IPS DF 4.7 (cell line): Measurements from ENCODE around the gene APBA1.
A peak's percentile ranks its signal among the peaks of the same experiment; 100 is the strongest.

Source experiments
- DNase-seq: peaks from one replicate; pipeline ENCODE4 v3.0.0-alpha.2; 2013; ENCODE audit warnings: low spot score; ENCODE audit errors: extremely low read depth

Gene APBA1

DNA sequence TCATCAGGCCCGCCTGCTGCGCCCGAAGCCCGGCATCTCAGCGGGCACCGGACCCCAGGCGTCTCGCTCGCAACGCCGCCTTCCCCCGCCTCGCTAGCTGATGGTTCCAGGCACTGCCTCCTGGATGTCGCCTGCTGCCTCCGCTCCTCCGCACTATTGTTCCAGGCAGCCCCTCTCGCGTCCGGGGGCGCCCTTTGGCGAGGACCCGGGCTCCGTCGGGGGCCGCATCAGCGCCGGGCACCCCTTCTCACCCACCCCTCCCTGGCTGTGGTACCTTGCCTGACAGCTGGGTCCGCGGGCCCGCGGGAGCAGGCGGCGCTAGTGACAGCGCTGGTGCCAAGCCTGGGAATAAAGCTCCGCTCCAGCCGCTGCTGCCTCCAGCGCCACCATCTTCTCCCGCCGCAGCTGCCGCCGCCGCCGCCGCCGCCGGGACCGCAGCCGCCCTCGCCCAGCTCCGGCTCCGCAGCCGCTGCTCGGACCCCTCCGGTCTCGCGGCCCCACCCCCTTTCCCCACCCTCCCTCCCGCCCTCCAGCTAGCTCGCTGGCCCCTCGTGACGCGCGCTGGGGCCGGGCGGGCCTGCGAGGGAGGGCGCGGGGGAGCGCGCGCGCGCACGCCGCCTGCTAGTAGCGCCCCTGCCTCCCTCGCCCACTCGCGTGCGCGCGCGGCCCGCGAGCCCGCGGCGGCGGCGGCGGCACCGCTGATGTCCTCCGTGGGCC lies at the start of gene APBA1:
Gene APBA1, minus strand, starts transcription at position 493 of the 717 bp plus-strand sequence.
- DNase-seq, result no peak

- no peak for DNase-seq
These were observed 47.8 kb upstream of the APBA1 start for GRCh38 chr9:69719983-69720382.

DNA sequence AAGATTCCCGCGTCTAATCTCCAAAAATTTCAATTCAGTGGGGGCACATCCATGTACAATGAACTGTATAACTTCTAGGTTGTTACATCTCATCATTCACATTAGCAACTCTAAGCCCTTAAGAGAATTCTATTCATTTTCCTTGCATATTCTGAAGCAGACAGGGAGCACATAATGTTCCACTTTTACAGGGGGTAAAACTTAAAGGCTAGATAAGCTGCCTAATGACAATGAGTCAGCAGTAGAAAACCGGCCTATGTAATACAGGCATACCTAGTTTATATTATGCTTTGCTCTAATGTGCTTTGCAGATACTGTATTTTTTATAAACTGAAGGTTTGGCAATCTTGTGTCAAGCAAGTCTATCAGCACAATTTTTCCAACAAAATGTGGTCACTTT lies 47.2 kb upstream of the APBA1 start:
- DNase-seq, result no peak

GRCh38 chr9:69718218-69718617 lies 46.0 kb upstream of the APBA1 start:
- no peak for DNase-seq

- DNase-seq, result no peak
These were observed 43.7 kb upstream of the APBA1 start for GRCh38 chr9:69715825-69716224.

GRCh38 chr9:69715096-69715495 lies 42.9 kb upstream of the APBA1 start:
- no peak for DNase-seq

GRCh38 chr9:69697475-69697874 lies 25.3 kb upstream of the APBA1 start:
- DNase-seq, result no peak

- no peak for DNase-seq
These were observed 24.6 kb upstream of the APBA1 start for GRCh38 chr9:69696802-69697201.

DNA sequence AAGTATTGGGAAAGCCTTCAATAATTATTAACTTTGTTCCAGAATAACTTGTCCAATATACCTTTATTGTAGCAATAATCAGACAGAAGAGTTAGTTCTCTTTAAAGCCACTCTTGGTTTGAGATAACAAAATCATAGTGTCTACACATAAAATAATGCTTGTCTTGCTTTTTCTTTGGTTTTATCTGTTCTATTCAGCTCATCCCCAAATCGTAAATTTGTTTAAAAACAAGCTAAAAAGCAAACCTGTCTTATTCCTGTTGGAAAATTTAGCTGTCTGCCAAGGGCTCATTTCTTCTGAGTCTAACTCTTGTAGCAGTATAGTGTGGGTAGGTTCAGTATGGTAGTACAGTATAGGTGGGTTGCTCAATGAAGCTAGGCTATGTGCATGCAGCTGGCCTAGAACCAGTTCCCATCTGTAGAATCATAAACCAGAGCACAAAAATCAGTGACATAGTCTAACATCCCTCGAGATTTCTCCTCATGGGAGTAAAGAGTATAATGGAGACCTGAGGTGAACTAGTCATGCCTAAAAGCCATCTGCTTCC lies 17.9 kb upstream of the APBA1 start:
- DNase-seq, result no peak

DNA sequence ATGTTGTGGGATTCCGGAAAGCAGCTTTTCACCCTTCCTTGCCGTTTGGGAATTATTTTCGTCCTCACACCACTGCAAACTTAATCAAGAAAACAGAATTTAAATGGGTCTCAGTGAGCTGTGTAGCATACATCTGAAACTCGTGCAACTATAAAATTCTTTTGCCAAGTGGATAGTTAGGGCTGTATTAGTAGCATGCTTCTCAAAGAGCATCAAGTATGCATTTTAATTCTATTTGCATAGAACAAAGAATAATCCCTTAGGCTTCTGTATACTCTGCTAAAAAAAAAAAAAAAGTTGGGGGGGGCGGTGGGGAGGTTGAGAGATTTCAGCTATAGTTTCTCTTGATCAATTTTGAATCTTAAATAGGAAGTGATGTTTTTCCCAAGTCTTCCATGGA lies 11.8 kb upstream of the APBA1 start:
- no peak for DNase-seq

DNA sequence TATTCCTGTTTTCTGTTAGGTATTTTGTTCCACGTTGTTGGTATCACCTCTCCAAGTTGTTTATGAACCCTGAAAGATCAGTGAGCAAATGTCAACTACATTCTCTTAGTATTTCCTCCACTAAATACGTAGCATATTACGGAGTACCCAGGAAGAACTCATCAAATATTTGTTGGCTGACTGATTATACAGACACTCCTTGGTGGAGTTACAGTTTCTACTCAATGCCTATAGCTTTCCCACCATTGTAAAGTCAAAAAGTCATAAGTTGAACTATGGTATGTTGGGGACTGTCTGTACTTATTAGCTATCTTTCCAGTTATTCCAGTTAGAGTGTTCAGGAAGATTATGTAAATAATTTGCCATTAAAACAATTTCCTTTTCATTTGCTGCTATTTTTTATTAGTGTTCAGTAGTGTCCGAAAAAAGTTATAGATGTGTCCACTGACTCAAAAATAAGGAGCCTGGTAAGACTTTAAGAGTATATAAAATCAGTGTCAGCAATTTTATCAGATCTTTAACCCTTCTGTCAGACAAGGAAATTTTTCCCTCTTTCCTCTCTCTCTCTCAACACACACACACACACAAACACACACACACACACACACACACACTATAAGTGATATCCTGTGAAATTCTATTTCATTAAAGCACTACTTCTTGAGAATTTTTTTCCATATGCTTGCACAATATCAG lies 6.8 kb upstream of the APBA1 start:
- DNase-seq, result no peak

GRCh38 chr9:69677931-69678330 lies 5.8 kb upstream of the APBA1 start:
- no peak for DNase-seq

DNA sequence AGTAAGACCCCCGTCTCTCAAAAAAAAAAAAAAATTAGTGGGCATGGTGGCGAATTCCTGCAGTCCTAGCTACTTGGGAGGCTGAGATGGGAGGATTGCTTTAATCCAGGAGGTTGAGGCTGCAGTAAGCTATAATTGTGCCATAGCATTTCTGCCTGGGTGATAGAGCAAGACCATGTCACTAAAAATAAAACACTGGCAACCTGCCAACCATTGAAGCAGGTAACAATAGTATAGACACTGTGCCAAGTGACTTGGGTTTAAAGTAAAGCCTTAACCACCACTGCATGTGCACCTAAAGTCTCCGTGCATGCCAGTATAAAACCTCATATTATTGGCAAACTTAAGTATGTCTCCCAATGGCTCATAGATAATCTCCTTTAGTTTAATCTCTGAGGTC lies 3.4 kb upstream of the APBA1 start:
- no peak for DNase-seq

- no peak for DNase-seq
These were observed 2.7 kb upstream of the APBA1 start for GRCh38 chr9:69674716-69675438.

- DNase-seq, result no peak
These were observed 2.0 kb upstream of the APBA1 start for GRCh38 chr9:69674112-69674685.

GRCh38 chr9:69673311-69673640 lies 1.1 kb upstream of the APBA1 start:
- no peak for DNase-seq

DNA sequence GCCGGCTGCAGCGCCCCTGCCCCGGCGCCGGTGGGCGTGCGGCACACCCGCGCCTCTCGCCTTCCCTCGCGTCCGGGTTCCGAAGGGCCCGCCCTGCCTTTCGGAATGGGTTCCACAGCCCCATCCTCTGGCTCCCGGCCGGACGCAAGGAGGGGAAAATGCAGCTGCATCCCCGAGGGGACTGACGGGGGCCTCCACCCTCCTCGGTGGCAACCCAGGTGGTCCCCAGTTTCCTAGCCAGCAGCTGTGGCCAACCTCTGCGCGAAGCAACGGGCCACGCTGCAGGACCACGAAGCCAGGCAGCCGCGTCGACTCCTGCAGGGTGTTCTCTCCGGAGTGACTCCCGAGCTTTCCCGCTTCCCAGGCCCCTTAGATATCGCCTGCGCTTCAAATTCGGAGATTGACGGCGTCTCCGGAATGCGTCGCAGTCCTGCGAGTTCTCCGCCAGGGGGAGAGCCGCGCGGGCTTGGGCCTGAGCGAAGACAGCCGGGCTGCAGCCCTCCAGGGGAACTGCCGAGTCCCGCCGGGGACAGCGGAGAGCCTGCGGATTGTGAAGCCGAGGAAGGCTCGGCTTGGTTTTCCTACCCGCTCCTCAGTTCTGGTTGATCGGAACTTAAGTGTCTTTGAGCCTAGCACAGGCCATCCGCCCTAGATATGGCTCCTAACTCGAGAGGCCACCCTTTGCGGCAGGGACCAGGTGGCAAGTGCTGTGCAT lies 582 bp upstream of the APBA1 start:
- DNase-seq, result peak; percentile 76

DNA sequence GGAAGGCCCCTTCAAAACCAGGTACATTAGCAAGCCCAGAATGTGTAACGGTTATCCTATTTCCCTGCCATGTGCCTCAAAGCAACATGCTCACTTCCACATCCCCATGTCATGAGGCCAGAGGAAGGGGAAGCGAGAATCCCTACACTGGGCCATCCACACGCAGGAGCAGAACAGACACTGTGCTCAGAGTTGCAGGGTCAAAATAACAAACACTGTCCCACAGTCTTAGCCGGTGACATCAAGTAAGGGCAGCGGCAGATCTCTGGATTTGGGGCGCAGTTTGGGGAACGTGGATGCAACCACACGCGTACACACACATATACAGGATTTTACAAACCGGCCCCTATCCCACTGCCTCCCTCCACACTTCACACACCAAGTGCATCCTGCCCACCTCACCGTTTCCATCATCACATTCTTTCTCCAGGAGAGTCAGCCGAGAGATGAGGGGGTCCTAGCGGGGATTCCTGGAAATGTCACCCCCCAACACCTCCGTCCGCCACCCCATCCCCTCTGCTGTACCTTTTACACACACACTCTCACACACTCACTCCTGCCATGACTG lies 776 bp downstream of the APBA1 start:
- no peak for DNase-seq

DNA sequence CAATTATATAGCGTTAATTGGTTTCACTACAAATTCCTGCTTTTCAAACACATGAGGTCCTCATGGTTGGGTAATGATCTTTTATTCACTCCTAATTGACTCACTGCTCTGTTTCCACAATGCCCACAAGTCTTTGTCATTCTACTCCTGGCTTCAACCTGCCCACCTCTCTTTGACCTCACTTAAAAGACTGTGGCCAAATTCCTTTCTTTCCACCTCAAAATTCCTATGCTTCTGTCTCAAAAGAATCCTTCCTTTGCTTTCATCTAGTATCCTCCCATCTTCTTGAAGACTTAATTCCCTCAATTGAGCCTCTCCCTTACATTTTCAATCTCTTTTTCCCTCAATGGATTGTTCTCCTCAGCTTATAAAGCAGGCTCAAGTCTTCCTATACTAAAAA lies 4.9 kb downstream of the APBA1 start:
- no peak for DNase-seq

- DNase-seq, result no peak
These were observed 11.9 kb downstream of the APBA1 start for GRCh38 chr9:69660304-69660703.
